Left forelimb (tissue), 1 donor: Measurements from ENCODE around the gene ZNF414.
A peak's percentile ranks its signal among the peaks of the same experiment; 100 is the strongest.
"Not testable (repeated sequence)": the region's sequence is repeated elsewhere in the genome, so short reads cannot be mapped to it uniquely, and the experiment has no call there.

Experiments
- DNase-seq: peaks from one replicate; pipeline ENCODE4 v3.0.0-alpha.2; 2018; ENCODE audit warnings: low spot score

The ZNF414 gene

GRCh38 chr19:8517551-8518442 is 3.8 kb upstream of the ZNF414 start:
- DNase-seq: no peak

- no peak for DNase-seq
Observed at GRCh38 chr19:8515317-8515716, 1.4 kb upstream of the ZNF414 start.

GRCh38 chr19:8514505-8515009 is 590 bp upstream of the ZNF414 start:
- DNase-seq: not testable (repeated sequence)

GRCh38 chr19:8513036-8513686 is 806 bp downstream of the ZNF414 start:
- DNase-seq: no peak

GRCh38 chr19:8512115-8512967 is 1.6 kb downstream of the ZNF414 start:
- no peak for DNase-seq

GRCh38 chr19:8511573-8512101 is 2.3 kb downstream of the ZNF414 start:
- no peak for DNase-seq

GRCh38 chr19:8510589-8511115 is 3.3 kb downstream of the ZNF414 start:
- DNase-seq: no peak

- DNase-seq: no peak
Observed at GRCh38 chr19:8506402-8506957, 7.5 kb downstream of the ZNF414 start.

GRCh38 chr19:8505680-8506401 is 8.1 kb downstream of the ZNF414 start:
- DNase-seq: peak; percentile 85

GRCh38 chr19:8504919-8505318 is 9.0 kb downstream of the ZNF414 start:
- no peak for DNase-seq

GRCh38 chr19:8504171-8504570 is 9.8 kb downstream of the ZNF414 start:
- no peak for DNase-seq

GRCh38 chr19:8503510-8503909 is 10.5 kb downstream of the ZNF414 start:
- DNase-seq: no peak

- DNase-seq: no peak
Observed at GRCh38 chr19:8501981-8502380, 12.0 kb downstream of the ZNF414 start.

- no peak for DNase-seq
Observed at GRCh38 chr19:8501516-8501915, 12.5 kb downstream of the ZNF414 start.

- DNase-seq: no peak
Observed at GRCh38 chr19:8500158-8500557, 13.8 kb downstream of the ZNF414 start.

GRCh38 chr19:8499048-8499833 is 14.7 kb downstream of the ZNF414 start:
- no peak for DNase-seq

GRCh38 chr19:8498295-8498694 is 15.7 kb downstream of the ZNF414 start:
- DNase-seq: no peak

GRCh38 chr19:8494158-8494557 is 19.8 kb downstream of the ZNF414 start:
- DNase-seq: no peak

GRCh38 chr19:8491574-8491973 is 22.4 kb downstream of the ZNF414 start:
- DNase-seq: no peak

GRCh38 chr19:8490873-8491272 is 23.1 kb downstream of the ZNF414 start:
- DNase-seq: no peak
